MCF 10A (cell line): Measurements from ENCODE around the gene LSM10. TPM values are rescaled to one million over a fixed set of nuclear protein-coding genes. Genes with fewer than 3 reads are reported as not detected.

Source experiments
- BruUV-seq: library from RNA; stranded (reverse); fragments of 400-500 nt; replicated peaks from 2 replicates; lab custom pipeline; 2021; lab: Mats Ljungman, UMichigan
- CTCF ChIA-PET: fragments of 300-600 bp; sonication (Branson Sonifier 250); formaldehyde crosslinking; extraction: SDS; loops from one replicate; lab custom pipeline; 2021; ENCODE audit warnings: antibody characterized with exemption, inconsistent platforms; lab: Yijun Ruan, JAX
- POLR2A ChIA-PET: fragments of 300-600, 350-650 bp; sonication (Branson Sonifier 250); formaldehyde crosslinking; extraction: SDS; loops from one replicate; lab custom pipeline; 2020; ENCODE audit warnings: antibody characterized with exemption, inconsistent platforms; lab: Yijun Ruan, JAX
- DNase-seq: peaks from one replicate; pipeline ENCODE4 v3.0.0-alpha.2; 2018; ENCODE audit not compliant: unreplicated experiment
- H3K27ac Mint-ChIP-seq: one replicate; pipeline ENCODE4 v1.8.0; 2022; ENCODE audit warnings: mild to moderate bottlenecking, low read depth, mixed read lengths; ENCODE audit not compliant: unreplicated experiment
- H3K27me3 Mint-ChIP-seq: one replicate; pipeline ENCODE4 v1.8.0; 2022; ENCODE audit warnings: mixed read lengths; ENCODE audit not compliant: insufficient read depth, unreplicated experiment
- H3K36me3 Mint-ChIP-seq: one replicate; pipeline ENCODE4 v1.8.0; 2022; ENCODE audit warnings: mild to moderate bottlenecking, moderate library complexity, mixed read lengths; ENCODE audit not compliant: insufficient read depth, unreplicated experiment
- H3K4me1 Mint-ChIP-seq: one replicate; pipeline ENCODE4 v1.8.0; 2022; ENCODE audit warnings: mixed read lengths; ENCODE audit not compliant: insufficient read depth, unreplicated experiment
- H3K4me3 Mint-ChIP-seq: one replicate; pipeline ENCODE4 v1.8.0; 2022; ENCODE audit warnings: mild to moderate bottlenecking, moderate library complexity, mixed read lengths; ENCODE audit not compliant: unreplicated experiment
- H3K9me3 Mint-ChIP-seq: one replicate; pipeline ENCODE4 v1.8.0; 2022; ENCODE audit warnings: mixed read lengths; ENCODE audit not compliant: unreplicated experiment
- intact Hi-C: fragments of 100-400 bp; cut with micrococcal nuclease; formaldehyde crosslinking; loops from 2 replicates; pipeline ENCODE4 v1.14.1; 2022
- total RNA-seq: library from RNA; stranded (reverse); gene quantifications from 2 replicates; pipeline ENCODE4 v1.2.3, GENCODE V29; 2022
- TF ChIP-seq, protein P1 (sequence below): fragments of 200-600 bp; IDR thresholded peaks from one replicate; pipeline ENCODE4 v1.8.0; 2022; ENCODE audit warnings: antibody characterized with exemption, mild to moderate bottlenecking; ENCODE audit not compliant: unreplicated experiment

The LSM10 gene
- total RNA-seq, 1 experiment from 2014 or later, result 42.3 TPM

DNA sequence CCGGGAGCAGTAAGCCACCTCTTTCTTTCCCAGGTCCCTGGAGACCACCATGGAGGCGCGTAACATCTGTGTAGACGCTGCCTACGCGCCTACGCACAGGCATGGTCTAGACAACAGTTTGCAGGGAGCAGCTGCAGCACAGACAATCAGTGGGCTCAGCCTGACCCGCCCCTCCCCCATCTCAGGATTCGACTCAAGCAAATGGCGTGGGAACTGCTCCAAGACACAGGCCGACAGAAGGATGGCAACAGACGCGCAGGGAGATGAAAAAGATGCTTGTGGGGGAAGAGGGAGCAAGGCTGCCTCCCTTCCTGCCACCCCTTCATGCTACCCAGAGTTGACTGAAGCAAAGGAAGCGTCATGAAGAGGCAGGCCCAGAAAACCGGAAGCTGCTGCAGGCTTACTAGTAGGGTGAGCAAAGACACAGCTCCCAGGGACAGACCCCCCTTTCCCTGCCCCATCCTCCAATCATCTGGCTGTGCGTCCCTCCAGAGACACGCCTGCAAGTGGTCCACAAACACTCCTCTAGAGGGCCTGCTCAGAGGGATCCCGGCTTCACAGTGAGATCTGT lies 31.5 kb downstream of the LSM10 start:
- no TSS peak for BruUV-seq
- CTCF ChIA-PET, result interaction anchor here (0.5 to 7.4 kb wide), 8 partner anchors 14 to 271 kb away, joined by 3 to 118 read pairs (median 6); partner anchors contain the start of gene STK40
- Mint-ChIP-seq H3K27me3 (no peaks in the 10 kb centered on the region), H3K27ac (peak overlapping the region; percentile 64), H3K9me3 (no peaks in the 10 kb centered on the region), H3K36me3 (peaks cover 33% of the 10 kb centered on the region), H3K4me3 (no peak overlapping the region), H3K4me1 (peaks cover 16% of the 10 kb centered on the region)
- TF ChIP-seq, protein P1, sequence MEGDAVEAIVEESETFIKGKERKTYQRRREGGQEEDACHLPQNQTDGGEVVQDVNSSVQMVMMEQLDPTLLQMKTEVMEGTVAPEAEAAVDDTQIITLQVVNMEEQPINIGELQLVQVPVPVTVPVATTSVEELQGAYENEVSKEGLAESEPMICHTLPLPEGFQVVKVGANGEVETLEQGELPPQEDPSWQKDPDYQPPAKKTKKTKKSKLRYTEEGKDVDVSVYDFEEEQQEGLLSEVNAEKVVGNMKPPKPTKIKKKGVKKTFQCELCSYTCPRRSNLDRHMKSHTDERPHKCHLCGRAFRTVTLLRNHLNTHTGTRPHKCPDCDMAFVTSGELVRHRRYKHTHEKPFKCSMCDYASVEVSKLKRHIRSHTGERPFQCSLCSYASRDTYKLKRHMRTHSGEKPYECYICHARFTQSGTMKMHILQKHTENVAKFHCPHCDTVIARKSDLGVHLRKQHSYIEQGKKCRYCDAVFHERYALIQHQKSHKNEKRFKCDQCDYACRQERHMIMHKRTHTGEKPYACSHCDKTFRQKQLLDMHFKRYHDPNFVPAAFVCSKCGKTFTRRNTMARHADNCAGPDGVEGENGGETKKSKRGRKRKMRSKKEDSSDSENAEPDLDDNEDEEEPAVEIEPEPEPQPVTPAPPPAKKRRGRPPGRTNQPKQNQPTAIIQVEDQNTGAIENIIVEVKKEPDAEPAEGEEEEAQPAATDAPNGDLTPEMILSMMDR, result no peak
- POLR2A ChIA-PET, result interaction anchor here (0.6 to 2.1 kb wide), 2 partner anchors 15 to 275 kb away, joined by 5 to 7 read pairs; no protein-coding TSS in a partner anchor
- DNase-seq, result no peak
- intact Hi-C loops, result no loop called here

DNA sequence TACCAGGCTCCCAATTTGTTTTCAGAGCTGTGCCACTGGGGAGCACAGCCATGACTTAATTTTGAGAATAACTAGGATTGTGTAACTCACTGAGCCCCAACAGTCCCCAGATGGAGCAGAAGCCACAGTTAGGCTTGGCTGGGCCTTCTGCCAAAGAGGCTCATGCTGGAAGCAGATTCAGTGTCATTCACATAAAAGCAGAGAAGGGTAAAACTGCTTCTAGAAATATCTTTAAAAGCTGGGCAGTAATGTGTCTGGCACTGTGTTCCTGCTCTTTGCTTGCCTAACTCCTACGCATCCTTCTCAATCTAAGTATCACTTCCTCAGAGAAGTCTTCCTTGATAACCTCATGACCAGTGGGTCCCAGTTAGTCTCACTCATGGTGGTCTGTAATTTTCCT lies 32.3 kb downstream of the LSM10 start:
- H3K36me3 Mint-ChIP-seq, result peaks cover 31% of the 10 kb centered on the region
- DNase-seq, result peak; percentile 49

DNA sequence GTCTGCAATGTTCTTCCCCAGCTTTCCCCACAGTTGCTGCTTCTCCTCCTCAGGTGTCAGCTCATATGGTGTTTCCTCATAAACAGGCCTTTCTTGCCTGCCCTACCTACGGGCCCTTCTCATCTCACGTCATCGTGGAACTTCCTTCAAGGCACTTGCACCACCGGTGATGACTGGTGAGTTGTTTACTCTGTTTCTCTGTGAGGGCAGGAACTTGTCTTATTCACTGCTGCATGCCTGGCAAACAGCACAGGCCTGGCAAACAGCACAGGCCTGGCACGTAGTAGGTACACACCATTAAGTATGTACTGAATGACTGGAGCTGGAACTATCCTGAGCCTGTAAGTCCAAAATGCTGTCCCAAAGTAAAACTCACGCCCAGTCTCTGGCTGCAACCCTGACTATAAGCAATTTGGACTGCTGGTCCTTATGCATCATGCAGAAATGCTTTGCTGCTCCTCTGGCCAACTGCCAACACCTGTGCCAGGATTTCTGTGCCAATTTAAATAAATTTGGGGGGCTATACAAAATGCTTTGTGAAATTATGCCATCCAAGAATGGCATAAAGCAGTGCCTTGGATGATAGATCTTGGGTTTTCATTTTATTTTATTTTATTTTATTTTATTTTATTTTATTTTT lies 37.7 kb downstream of the LSM10 start:
- BruUV-seq, result no TSS peak
- Mint-ChIP-seq H3K27ac (peak overlapping the region; percentile 49), H3K4me1 (peaks cover 7% of the 10 kb centered on the region), H3K36me3 (peaks cover 42% of the 10 kb centered on the region), H3K9me3 (no peaks in the 10 kb centered on the region), H3K4me3 (no peak overlapping the region), H3K27me3 (no peaks in the 10 kb centered on the region)
- ChIA-PET POLR2A (interaction anchor here (1.1 to 1.2 kb wide), 3 partner anchors 9 to 13 kb away, joined by 3 to 5 read pairs (median 4); no protein-coding TSS in a partner anchor), CTCF (interaction anchor here (1.2 to 3.2 kb wide), 5 partner anchors 9 to 54 kb away, joined by 3 to 23 read pairs (median 7); partner anchors contain the start of gene SH3D21)
- intact Hi-C loops, result no loop called here
- TF ChIP-seq, protein P1, result no peak
- peak; percentile 55 for DNase-seq

More for the DNA sequence above, 32.3 kb downstream of the LSM10 start:
- no peak overlapping the region for H3K4me3 Mint-ChIP-seq
- H3K27me3 Mint-ChIP-seq, result no peaks in the 10 kb centered on the region
- peaks cover 16% of the 10 kb centered on the region for H3K4me1 Mint-ChIP-seq
- ChIA-PET CTCF (interaction anchor here (0.6 to 7.4 kb wide), 3 partner anchors 13 to 55 kb away, joined by 3 to 118 read pairs (median 97); no protein-coding TSS in a partner anchor), POLR2A (interaction anchor here (0.7 to 2.1 kb wide), 2 partner anchors 14 to 36 kb away, joined by 3 to 7 read pairs; no protein-coding TSS in a partner anchor)
- TF ChIP-seq, protein P1, result no peak
- H3K27ac Mint-ChIP-seq, result peak overlapping the region; percentile 64
- BruUV-seq, result no TSS peak
- intact Hi-C loops, result no loop called here
- H3K9me3 Mint-ChIP-seq, result no peaks in the 10 kb centered on the region

DNA sequence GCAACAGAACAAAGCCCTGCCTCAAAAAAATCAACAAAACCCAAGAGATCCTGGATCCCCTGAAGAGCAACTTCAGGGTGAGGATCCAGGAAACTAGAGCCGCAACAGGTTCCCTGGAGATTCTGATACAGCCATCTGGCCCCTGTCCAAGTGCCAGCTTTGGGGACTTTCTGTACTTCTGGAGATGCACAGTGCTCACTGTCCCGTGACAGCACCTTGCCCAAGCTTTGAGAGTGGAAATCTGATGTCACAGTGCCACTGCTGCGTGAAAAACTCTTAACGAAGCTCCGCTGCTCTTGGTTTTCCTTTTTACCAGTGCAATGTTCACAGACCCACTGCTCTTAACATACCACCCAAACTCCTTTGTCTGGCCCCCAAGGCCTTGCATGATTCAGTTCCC lies 38.3 kb downstream of the LSM10 start:
- Mint-ChIP-seq H3K27me3 (no peaks in the 10 kb centered on the region), H3K36me3 (peaks cover 47% of the 10 kb centered on the region), H3K4me1 (peaks cover 7% of the 10 kb centered on the region), H3K4me3 (no peak overlapping the region), H3K27ac (peak overlapping the region; percentile 49), H3K9me3 (no peaks in the 10 kb centered on the region)
- TF ChIP-seq, protein P1, result no peak
- POLR2A ChIA-PET, result interaction anchor here (1.1 kb wide), 1 partner anchor 9 kb away, joined by 5 read pairs; no protein-coding TSS in a partner anchor
- CTCF ChIA-PET, result interaction anchor here (1.1 to 3.2 kb wide), 5 partner anchors 8 to 53 kb away, joined by 3 to 23 read pairs (median 7); partner anchors contain the start of gene SH3D21
- no peak for DNase-seq
- intact Hi-C loops, result no loop called here
- BruUV-seq, result no TSS peak
